ENCODE results near the gene APOBEC3G.
A peak's percentile ranks its signal among the peaks of the same experiment; 100 is the strongest.
"Not testable (repeated sequence)": the region's sequence is repeated elsewhere in the genome, so short reads cannot be mapped to it uniquely, and the experiment has no call there.

Gene APOBEC3G

GRCh38 chr22:39077026-39077840 is at the start of gene APOBEC3G:
TSS of gene APOBEC3G (plus strand) at chr22:39077275. CDS start at chr22:39077362, 87 bp downstream.
- not testable (repeated sequence) for DNase-seq (ENCODE audit: low read depth, low spot score)

- no peak for DNase-seq (ENCODE audit: low read depth, low spot score)
Measured at GRCh38 chr22:39027717-39028116, 49.4 kb upstream of the APOBEC3G start.

GRCh38 chr22:39028281-39028680 is 48.8 kb upstream of the APOBEC3G start:
- DNase-seq (ENCODE audit: low read depth, low spot score), result no peak

DNA sequence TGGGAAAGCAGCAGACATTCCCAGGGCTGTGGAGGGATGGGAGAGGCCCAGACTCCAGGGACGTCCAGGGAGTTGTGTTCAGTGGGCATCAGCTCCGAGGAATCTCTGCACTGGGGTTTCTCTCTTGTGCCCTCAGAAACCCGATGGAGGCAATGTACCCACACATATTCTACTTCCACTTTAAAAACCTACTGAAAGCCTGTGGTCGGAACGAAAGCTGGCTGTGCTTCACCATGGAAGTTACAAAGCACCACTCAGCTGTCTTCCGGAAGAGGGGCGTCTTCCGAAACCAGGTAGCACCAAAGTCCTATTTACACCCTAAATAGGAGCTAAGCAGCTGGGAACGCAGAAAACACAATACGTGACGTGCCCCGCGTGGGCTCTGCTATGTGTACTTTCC is 47.8 kb upstream of the APOBEC3G start:
- no peak for DNase-seq (ENCODE audit: low read depth, low spot score)

DNA sequence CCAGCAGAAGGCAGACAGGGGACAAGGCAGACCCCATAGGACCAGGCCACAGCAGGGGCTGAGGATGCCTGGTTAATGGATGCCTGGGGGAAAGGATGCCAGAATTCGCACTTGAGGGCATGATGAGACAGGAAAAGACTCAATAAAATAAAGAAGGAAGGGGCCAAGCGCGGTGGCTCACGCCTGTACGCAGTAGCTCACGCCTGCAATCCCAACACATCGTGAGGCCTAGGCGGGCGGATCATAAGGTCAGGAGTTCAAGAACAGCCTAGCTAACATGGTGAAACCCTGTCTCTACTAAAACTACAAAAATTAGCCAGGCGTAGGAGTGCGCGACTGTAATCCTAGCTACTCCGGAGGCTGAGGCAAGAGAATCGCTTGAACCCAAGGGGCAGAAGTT is 46.4 kb upstream of the APOBEC3G start:
- no peak for DNase-seq (ENCODE audit: low read depth, low spot score)

- DNase-seq (ENCODE audit: low read depth, low spot score), result not testable (repeated sequence)
Measured at GRCh38 chr22:39031434-39032295, 45.4 kb upstream of the APOBEC3G start.

DNA sequence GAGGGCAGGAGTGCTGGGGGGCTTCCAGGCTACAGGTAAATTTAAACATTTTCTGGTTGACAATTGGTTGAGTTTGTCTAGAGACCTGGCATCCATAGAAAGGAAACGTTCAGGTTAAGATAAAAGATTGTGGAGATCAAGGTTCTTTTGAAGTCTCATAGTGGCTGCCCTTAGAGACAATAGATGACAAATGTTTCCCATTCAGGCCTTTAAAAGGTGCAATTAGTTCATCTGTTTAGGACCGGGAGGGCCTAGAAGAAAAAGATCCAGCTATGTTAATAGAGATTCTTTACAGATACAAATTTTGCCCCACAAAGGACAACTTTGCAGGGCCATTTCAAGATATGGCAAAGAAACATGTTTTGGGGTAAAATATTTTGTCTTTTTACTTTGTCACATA is 40.0 kb upstream of the APOBEC3G start:
- DNase-seq (ENCODE audit: low read depth, low spot score), result not testable (repeated sequence)

GRCh38 chr22:39039306-39040126 is 37.6 kb upstream of the APOBEC3G start:
- no peak for DNase-seq (ENCODE audit: low read depth, low spot score)

DNA sequence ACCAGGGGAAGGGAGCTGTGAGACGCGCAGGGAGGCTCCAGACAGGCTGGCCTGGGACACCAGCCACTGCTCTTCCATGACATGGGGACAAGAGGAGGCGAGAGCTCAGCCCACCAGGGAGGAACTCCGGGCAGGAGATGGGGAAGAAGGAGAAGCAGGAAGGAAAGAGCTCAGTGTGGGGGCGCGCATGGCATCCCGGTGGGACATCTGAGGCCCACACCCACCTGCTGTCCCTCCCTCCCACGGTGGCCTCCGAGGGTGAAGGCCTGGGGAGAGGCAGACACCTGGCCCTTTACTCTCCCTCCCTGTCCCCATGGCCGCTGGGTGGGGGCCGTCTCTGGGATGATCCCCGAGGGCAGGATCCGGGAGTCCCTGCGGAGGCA is 36.9 kb upstream of the APOBEC3G start:
- DNase-seq (ENCODE audit: low read depth, low spot score), result not testable (repeated sequence)

DNA sequence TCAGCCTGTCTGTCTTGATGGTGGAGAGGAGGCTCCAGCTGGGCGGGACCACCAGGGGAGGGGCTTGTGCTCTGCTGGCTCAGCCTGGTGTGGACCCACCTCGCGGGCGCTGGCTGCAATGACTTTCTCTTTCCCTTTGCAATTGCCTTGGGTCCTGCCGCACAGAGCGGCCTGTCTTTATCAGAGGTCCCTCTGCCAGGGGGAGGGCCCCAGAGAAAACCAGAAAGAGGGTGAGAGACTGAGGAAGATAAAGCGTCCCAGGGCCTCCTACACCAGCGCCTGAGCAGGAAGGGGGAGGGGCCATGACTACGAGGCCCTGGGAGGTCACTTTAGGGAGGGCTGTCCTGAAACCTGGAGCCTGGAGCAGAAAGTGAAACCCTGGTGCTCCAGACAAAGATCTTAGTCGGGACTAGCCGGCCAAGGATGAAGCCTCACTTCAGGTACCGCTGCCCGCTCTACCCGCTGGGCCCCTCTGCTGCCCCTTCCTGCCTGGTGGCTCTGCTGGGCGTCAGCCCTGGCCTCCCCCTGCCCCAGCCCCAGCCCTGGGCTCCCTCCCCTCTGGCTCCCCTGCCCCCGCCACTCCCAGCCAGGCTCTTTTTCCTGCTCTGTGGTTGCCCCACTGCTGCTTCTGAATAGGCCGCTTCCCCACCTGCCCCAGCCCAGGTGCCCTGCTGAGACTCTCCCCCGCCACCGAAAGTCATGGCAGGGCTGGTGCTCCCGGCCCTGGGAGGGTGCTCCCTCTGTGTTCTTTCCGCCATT is 36.4 kb upstream of the APOBEC3G start, which contains the start of gene APOBEC3F:
APOBEC3F (plus strand) TSS at position 327 of the 759 bp plus-strand sequence; CDS start at position 424, 97 bp downstream.
- DNase-seq (ENCODE audit: low read depth, low spot score), result peak; percentile 22

DNA sequence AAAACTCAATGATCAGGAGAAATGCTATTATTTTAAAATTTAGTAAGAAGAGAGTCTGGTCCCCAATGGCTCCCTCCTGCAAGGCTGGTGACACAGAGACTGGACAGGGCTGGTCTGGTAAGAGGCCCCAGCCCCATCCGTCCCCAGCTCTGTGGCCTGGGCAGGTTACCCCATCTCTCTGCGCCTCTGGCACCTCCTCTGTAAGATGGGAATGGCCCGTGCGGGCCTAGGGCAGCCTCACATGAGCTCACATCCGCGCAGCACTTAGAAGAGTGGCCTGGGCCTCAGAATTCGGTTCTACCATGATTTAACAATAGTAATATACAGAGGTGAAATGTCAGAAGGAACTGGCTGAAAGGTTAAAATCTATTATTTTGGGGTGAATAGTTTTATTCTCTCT is 35.2 kb upstream of the APOBEC3G start:
- DNase-seq (ENCODE audit: low read depth, low spot score), result no peak

GRCh38 chr22:39043063-39043462 is 34.0 kb upstream of the APOBEC3G start:
- DNase-seq (ENCODE audit: low read depth, low spot score), result not testable (repeated sequence)

DNA sequence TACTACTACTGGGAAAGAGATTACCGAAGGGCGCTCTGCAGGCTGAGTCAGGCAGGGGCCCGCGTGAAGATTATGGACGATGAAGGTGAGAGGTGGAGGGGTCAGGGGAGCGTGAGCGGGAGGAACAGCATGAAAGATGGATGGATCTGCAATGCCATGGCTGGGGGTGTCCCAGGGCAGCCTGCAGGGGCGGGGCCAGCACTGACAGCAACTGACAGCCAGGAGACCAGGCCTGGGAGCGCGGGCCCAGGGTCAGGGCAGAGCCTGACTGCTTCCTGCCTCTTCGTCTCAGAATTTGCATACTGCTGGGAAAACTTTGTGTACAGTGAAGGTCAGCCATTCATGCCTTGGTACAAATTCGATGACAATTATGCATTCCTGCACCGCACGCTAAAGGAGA is 31.9 kb upstream of the APOBEC3G start:
- not testable (repeated sequence) for DNase-seq (ENCODE audit: low read depth, low spot score)

- DNase-seq (ENCODE audit: low read depth, low spot score), result not testable (repeated sequence)
Measured at GRCh38 chr22:39049486-39049885, 27.6 kb upstream of the APOBEC3G start.

GRCh38 chr22:39051844-39052495 is 25.1 kb upstream of the APOBEC3G start:
- not testable (repeated sequence) for DNase-seq (ENCODE audit: low read depth, low spot score)

DNA sequence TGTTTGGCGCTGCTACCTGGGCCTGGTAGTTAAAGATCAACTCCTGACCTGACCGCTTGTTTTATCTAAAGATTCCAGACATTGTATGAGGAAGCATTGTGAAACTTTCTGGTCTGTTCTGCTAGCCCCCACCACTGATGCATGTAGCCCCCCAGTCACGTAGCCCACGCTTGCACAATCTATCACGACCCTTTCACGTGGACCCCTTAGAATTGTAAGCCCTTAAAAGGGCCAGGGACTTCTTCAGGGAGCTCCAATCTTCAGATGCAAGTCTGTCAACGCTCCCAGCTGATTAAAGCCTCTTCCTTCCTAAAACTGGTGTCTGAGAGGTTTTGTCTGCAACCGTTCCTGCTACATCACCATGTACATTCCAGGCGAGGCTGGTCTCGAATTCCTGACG is 21.4 kb upstream of the APOBEC3G start:
- DNase-seq (ENCODE audit: low read depth, low spot score), result no peak

DNA sequence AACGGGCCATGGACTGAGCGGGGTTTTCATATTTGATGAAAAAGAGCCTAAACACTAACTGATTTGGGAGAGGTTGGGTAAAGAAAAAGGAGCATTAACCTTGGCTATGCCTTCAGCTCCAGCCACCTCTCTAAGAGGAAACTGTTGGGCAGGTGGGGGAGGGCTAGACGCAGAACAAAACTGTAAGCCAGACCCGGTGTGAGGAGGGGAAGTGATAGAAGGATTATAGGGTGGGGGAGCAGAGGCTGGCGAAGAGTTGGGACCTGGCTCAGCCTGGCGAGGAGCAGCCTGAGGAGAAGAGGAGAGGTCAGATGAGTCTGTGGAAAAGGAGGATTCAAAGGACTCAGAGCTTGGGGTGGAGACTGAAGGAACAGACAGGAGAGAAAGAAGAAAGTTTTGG is 15.8 kb upstream of the APOBEC3G start:
- not testable (repeated sequence) for DNase-seq (ENCODE audit: low read depth, low spot score)

DNA sequence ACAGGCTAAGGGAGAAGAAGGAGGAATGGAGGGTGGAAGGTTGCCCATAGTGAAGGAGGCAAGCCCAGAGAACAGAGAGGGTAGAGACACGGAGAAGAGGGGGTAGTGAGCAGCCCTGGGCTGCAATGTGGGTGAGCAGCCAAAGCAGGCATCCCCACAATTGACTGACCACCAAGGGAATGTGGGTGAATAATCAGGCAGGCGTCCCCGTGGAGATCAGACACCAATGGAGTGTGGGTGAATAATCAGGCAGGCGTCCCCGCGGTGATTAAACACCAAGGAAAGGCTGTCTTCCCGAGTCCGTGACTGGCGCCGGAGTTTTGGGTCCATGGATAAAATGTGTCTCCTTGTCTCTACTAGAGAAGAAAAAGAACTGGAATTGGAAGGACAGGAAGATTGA is 15.1 kb upstream of the APOBEC3G start:
- DNase-seq (ENCODE audit: low read depth, low spot score), result not testable (repeated sequence)

DNA sequence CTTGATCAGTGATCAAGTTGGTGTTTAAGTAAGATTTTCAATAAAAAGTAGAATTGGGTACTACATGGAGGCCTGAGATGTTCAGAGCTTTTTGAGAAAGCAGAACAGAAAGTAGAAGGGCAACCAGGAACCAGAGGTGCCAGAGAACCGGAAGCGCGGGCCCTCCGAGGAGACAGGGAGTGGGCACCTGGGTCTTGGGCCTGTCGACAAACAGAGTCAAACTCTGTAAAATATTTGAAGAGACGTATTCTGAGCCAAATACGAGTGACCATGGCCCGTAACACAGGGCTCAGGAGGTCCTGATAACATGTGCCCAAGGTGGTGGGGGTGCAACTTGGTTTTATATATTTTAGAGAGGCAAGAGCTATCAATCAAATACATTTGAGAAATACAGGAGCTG is 13.2 kb upstream of the APOBEC3G start:
- not testable (repeated sequence) for DNase-seq (ENCODE audit: low read depth, low spot score)

All from activated naive CD8-positive, alpha-beta T cell treated with anti-CD3 and anti-CD28 coated beads, Interleukin-2, amount 50 U/mL, for 16 hours (primary cell).